Stimulated activated CD4-positive, alpha-beta T cell treated with anti-CD3 and anti-CD28 coated beads, Interleukin-4, amount 100 ng/mL, for 24 hours (primary cell): ENCODE measurements around the gene SNAP29.
"Not testable (repeated sequence)": the region's sequence is repeated elsewhere in the genome, so short reads cannot be mapped to it uniquely, and the experiment has no call there.

ENCODE experiments used
- DNase-seq: peaks from one replicate; pipeline ENCODE4 v3.0.0-alpha.2; 2020

The SNAP29 gene

GRCh38 chr22:20867179-20868024 is 8.6 kb downstream of the SNAP29 start:
- DNase-seq: no peak

GRCh38 chr22:20868025-20868962 is 9.5 kb downstream of the SNAP29 start:
- DNase-seq: no peak

GRCh38 chr22:20869234-20869633 is 10.4 kb downstream of the SNAP29 start:
- no peak for DNase-seq

- no peak for DNase-seq
These were observed 14.4 kb downstream of the SNAP29 start for GRCh38 chr22:20873214-20873613.

- no peak for DNase-seq
These were observed 16.5 kb downstream of the SNAP29 start for GRCh38 chr22:20875296-20875695.

GRCh38 chr22:20877715-20878114 is 18.9 kb downstream of the SNAP29 start:
- no peak for DNase-seq

GRCh38 chr22:20881231-20881630 is 22.4 kb downstream of the SNAP29 start:
- DNase-seq: no peak

GRCh38 chr22:20881869-20882815 is 23.3 kb downstream of the SNAP29 start:
- no peak for DNase-seq

GRCh38 chr22:20882855-20883254 is 24.0 kb downstream of the SNAP29 start:
- no peak for DNase-seq

GRCh38 chr22:20884454-20884853 is 25.6 kb downstream of the SNAP29 start:
- DNase-seq: no peak

- DNase-seq: no peak
These were observed 26.3 kb downstream of the SNAP29 start for GRCh38 chr22:20885017-20885556.

- DNase-seq: peak; percentile 36
These were observed 26.9 kb downstream of the SNAP29 start for GRCh38 chr22:20885557-20886323.

- no peak for DNase-seq
These were observed 28.6 kb downstream of the SNAP29 start for GRCh38 chr22:20887375-20887774.

GRCh38 chr22:20889025-20889704 is 30.4 kb downstream of the SNAP29 start:
- DNase-seq: no peak

GRCh38 chr22:20889904-20890540 is 31.2 kb downstream of the SNAP29 start:
- DNase-seq: no peak

- DNase-seq: no peak
These were observed 32.2 kb downstream of the SNAP29 start for GRCh38 chr22:20890975-20891374.

- DNase-seq: not testable (repeated sequence)
These were observed 38.9 kb downstream of the SNAP29 start for GRCh38 chr22:20897737-20898136.

GRCh38 chr22:20899827-20900423 is 41.1 kb downstream of the SNAP29 start:
- DNase-seq: no peak

GRCh38 chr22:20901093-20902033 is 42.6 kb downstream of the SNAP29 start:
- DNase-seq: not testable (repeated sequence)
